ENCODE measurements around the gene OSCP1. TPM values are rescaled to one million over a fixed set of nuclear protein-coding genes. Genes with fewer than 3 reads are reported as not detected.
"Not testable (repeated sequence)": the region's sequence is repeated elsewhere in the genome, so short reads cannot be mapped to it uniquely, and the experiment has no call there.

The OSCP1 gene, protein sequence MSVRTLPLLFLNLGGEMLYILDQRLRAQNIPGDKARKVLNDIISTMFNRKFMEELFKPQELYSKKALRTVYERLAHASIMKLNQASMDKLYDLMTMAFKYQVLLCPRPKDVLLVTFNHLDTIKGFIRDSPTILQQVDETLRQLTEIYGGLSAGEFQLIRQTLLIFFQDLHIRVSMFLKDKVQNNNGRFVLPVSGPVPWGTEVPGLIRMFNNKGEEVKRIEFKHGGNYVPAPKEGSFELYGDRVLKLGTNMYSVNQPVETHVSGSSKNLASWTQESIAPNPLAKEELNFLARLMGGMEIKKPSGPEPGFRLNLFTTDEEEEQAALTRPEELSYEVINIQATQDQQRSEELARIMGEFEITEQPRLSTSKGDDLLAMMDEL
- 6.5 TPM for polyA plus RNA-seq
- long read RNA-seq, donor 1, partial matches to known transcripts = 0 of 3 reads
- long read RNA-seq, donor 1, other reads (novel, unspliced or antisense) = 0 of 3 reads
- long read RNA-seq, donor 2, partial matches to known transcripts = 0 of 1 reads
- long read RNA-seq, donor 2, other reads (novel, unspliced or antisense) = 0 of 1 reads
- long read RNA-seq, donor 3 = 0 reads
- long read RNA-seq, donor 4 = 0 reads
- long read RNA-seq, donor 5, partial matches to known transcripts = 0 of 1 reads
- long read RNA-seq, donor 5, other reads (novel, unspliced or antisense) = 0 of 1 reads
- long read RNA-seq, donor 6 = 0 reads
- long read RNA-seq, donor 7, partial matches to known transcripts = 0 of 1 reads
- long read RNA-seq, donor 7, other reads (novel, unspliced or antisense) = 0 of 1 reads
- long read RNA-seq, donor 8, partial matches to known transcripts = 0 of 3 reads
- long read RNA-seq, donor 8, other reads (novel, unspliced or antisense) = 0 of 3 reads
- long read RNA-seq, donor 9, transcript OSCP1-201 (10 exons, 1,455 nt) = major isoform, 5 of 5 reads
- long read RNA-seq, donor 9, partial matches to known transcripts = 0 of 5 reads
- long read RNA-seq, donor 9, other reads (novel, unspliced or antisense) = 0 of 5 reads
- long read RNA-seq, donor 10, transcript OSCP1-201 (10 exons, 1,455 nt) = major isoform, 5 of 5 reads
- long read RNA-seq, donor 10, partial matches to known transcripts = 0 of 5 reads
- long read RNA-seq, donor 10, other reads (novel, unspliced or antisense) = 0 of 5 reads
- long read RNA-seq, donor 11, partial matches to known transcripts = 0 of 2 reads
- long read RNA-seq, donor 11, other reads (novel, unspliced or antisense) = 0 of 2 reads

DNA sequence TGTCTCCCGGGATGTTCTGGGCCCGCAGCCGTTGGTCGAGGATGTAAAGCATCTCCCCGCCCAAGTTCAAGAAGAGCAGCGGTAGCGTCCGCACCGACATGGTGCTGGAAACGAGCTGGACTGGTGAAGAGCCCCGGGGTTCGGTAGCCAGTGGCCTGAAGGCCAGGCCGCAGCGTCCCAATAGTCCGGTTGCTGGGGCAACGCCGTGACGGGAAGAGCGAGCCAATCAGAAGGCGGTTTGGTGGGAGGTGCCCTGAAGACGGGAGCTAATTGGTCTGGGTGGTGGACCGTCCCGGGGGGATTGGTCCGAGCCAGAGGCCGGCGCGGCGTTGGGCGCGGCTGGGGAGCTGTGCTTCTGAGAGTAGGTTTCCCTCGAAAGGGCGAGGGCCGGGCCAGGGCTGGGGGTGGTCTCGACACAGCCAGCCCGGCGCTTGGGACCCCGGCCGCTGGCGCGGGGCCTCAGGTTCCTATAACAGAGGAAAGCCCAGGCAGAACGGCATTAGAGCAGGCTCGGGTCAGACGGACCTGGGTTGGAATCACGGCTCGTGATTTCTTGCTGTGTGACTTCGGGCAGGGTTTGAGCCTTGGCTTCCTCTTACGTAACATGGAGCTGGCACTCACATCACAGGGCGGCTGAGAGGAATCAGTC, at the start of gene OSCP1:
Gene OSCP1, minus strand, starts transcription at position 182 of the 649 bp plus-strand sequence. Its CDS starts 82 bp downstream, at position 100.
- H3K36me3 ChIP-seq (ENCODE audit: control insufficient read depth, insufficient read depth, low read length) = peaks cover 12% of the 10 kb centered on the region
- WGBS (ENCODE audit: insufficient coverage, low lambda C conversion rate) = 0% methylated on average over 2 of the region's 48 CpGs
- H3K27ac ChIP-seq (ENCODE audit: low read length) = peak within 1 kb of the TSS; percentile 96
- peak; percentile 96 to 97 for DNase-seq
- H3K4me3 ChIP-seq (ENCODE audit: low read length) = peak within 1 kb of the TSS; percentile 71
- no peaks in the 10 kb centered on the region for H3K4me1 ChIP-seq (ENCODE audit: control insufficient read depth, insufficient read depth, low read length)
- no peaks in the 10 kb centered on the region for H3K9me3 ChIP-seq (ENCODE audit: control insufficient read depth, low read depth, low read length)
- no peaks in the 10 kb centered on the region for H3K27me3 ChIP-seq (ENCODE audit: control insufficient read depth, insufficient read depth, low read length)

DNA sequence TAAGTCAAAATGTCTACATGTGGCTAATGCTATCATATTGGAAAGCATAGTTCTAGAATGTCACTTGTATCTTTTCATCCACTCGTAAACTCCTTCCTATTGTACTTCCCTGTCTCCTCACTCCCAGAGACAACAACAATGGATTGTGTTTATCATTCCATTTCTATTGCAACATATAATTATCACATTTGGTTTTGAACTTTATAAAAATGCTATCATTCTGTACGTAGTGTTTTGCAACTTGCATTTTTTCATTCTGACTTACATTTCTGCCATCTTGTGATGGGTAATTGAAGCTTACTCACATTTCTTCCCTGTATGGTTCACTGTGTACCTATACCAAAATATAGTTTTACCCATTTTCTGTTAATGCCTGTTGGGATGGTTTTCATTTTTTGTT, 47.0 kb upstream of the OSCP1 start:
- 100% methylated on average over 1 of the region's 2 CpGs for WGBS (ENCODE audit: insufficient coverage, low lambda C conversion rate)
- no peaks in the 10 kb centered on the region for H3K36me3 ChIP-seq (ENCODE audit: control insufficient read depth, insufficient read depth, low read length)
- no peaks in the 10 kb centered on the region for H3K27me3 ChIP-seq (ENCODE audit: control insufficient read depth, insufficient read depth, low read length)
- no peak for DNase-seq
- H3K27ac ChIP-seq (ENCODE audit: low read length) = no peak overlapping the region
- H3K4me3 ChIP-seq (ENCODE audit: low read length) = no peak overlapping the region
- H3K4me1 ChIP-seq (ENCODE audit: control insufficient read depth, insufficient read depth, low read length) = no peaks in the 10 kb centered on the region
- no peaks in the 10 kb centered on the region for H3K9me3 ChIP-seq (ENCODE audit: control insufficient read depth, low read depth, low read length)

DNA sequence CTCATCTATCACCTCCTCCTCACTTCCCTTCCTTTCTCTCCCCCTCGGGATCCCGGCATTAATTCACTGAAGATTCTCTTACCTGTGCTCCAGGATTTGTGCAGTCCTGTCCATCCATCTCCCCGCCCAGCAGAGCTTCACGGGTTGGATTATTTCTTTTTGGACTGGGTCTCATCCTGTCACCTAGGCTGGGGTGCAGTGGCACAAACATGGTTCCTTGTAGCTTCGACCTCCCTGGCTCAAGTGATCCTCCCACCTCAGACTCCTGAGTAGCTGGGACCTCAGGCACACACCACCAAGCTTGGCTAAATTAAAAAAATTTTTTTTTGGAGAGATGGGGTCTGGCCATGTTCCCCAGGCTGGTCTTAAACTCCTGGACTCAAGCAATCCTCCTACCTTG, 44.7 kb upstream of the OSCP1 start:
- Histone ChIP-seq H3K27ac (ENCODE audit: low read length) (no peak overlapping the region), H3K27me3 (ENCODE audit: control insufficient read depth, insufficient read depth, low read length) (no peaks in the 10 kb centered on the region), H3K4me3 (ENCODE audit: low read length) (no peak overlapping the region), H3K36me3 (ENCODE audit: control insufficient read depth, insufficient read depth, low read length) (no peaks in the 10 kb centered on the region), H3K4me1 (ENCODE audit: control insufficient read depth, insufficient read depth, low read length) (no peaks in the 10 kb centered on the region), H3K9me3 (ENCODE audit: control insufficient read depth, low read depth, low read length) (no peaks in the 10 kb centered on the region)
- 100% methylated on average over 1 of the region's 5 CpGs for WGBS (ENCODE audit: insufficient coverage, low lambda C conversion rate)
- DNase-seq = no peak

DNA sequence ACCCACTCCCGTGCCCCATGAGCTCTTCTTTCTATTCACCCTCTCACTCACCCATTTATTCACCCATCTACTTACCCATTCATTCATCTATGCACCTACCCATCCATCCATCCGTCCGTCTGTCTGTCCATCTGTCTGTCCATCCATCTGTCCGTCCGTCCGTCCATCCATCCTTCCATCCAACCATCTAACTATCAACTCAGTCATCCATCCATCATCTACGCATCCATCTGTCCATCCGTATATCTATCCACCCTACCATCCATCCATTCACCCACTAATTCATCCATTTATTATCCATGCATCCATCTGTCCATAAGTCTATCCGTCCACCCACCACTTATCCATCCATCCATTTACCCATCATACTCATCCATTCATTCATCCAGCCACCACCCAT, 43.3 kb upstream of the OSCP1 start:
- H3K36me3 ChIP-seq (ENCODE audit: control insufficient read depth, insufficient read depth, low read length) = no peaks in the 10 kb centered on the region
- H3K27ac ChIP-seq (ENCODE audit: low read length) = no peak overlapping the region
- WGBS (ENCODE audit: insufficient coverage, low lambda C conversion rate) = 87% methylated on average over 6 of the region's 9 CpGs
- DNase-seq = no peak
- H3K4me1 ChIP-seq (ENCODE audit: control insufficient read depth, insufficient read depth, low read length) = peaks cover 3% of the 10 kb centered on the region
- no peaks in the 10 kb centered on the region for H3K27me3 ChIP-seq (ENCODE audit: control insufficient read depth, insufficient read depth, low read length)
- no peak overlapping the region for H3K4me3 ChIP-seq (ENCODE audit: low read length)
- no peaks in the 10 kb centered on the region for H3K9me3 ChIP-seq (ENCODE audit: control insufficient read depth, low read depth, low read length)

DNA sequence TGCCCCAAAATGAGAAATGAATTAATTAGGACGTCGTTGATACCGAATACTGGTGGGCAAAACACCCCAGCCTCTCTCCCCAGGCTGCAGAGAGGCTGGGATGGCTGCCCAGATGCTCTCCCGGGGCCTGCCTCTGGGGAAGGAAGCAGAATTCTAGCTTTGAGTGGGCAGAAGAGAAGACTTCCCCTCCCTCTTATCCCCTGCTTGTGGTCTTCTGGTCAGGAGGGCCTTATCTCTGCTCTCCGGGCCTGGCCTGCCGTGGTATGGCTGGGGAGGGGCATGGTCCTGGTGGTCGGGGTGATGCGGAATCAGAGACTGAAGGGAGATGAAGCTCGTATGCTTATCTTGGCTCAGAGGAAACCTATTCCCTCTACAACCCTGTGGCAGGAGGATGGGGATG, 42.2 kb upstream of the OSCP1 start:
- H3K9me3 ChIP-seq (ENCODE audit: control insufficient read depth, low read depth, low read length) = no peaks in the 10 kb centered on the region
- no peaks in the 10 kb centered on the region for H3K36me3 ChIP-seq (ENCODE audit: control insufficient read depth, insufficient read depth, low read length)
- H3K4me1 ChIP-seq (ENCODE audit: control insufficient read depth, insufficient read depth, low read length) = peaks cover 12% of the 10 kb centered on the region
- no peak for DNase-seq
- no peak overlapping the region for H3K27ac ChIP-seq (ENCODE audit: low read length)
- 80% methylated on average over 1 of the region's 9 CpGs for WGBS (ENCODE audit: insufficient coverage, low lambda C conversion rate)
- H3K27me3 ChIP-seq (ENCODE audit: control insufficient read depth, insufficient read depth, low read length) = no peaks in the 10 kb centered on the region
- no peak overlapping the region for H3K4me3 ChIP-seq (ENCODE audit: low read length)

DNA sequence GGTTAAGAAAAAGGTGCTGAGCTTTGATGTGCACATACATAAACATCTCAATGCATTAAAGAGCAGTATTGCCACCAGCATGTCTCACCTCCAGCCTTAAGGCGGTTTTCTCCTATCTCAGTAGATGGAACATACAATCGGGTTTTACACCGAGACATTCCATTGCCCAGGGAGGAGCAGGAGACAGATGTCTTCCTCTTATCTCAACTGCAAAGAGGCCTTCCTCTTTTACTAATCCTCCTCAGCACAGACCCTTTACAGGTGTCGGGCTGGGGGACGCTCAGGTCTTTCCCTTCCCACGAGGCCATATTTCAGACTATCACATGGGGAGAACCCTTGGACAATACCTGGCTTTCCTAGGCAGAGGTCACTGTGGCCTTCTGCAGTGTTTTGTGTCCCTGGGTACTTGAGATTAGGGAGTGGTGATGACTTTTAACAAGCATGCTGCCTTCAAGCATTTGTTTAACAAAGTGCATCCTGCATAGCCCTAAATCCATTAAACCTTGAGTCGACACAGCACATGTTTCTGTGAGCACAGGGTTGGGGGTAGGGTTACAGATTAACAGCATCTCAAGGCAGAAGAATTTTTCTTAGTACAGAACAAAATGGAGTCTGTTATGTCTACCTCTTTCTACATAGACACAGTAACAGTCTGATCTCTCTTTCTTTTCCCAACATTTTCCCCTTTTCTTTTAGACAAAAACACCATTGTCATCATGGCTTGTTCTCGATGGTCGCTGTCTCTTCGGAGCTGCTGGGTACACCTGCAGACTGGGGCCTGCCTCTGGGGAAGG, 39.2 kb upstream of the OSCP1 start:
- not testable (repeated sequence) for H3K36me3 ChIP-seq (ENCODE audit: control insufficient read depth, insufficient read depth, low read length); H3K27ac ChIP-seq (ENCODE audit: low read length); H3K27me3 ChIP-seq (ENCODE audit: control insufficient read depth, insufficient read depth, low read length); DNase-seq; H3K4me3 ChIP-seq (ENCODE audit: low read length); H3K9me3 ChIP-seq (ENCODE audit: control insufficient read depth, low read depth, low read length)
- H3K4me1 ChIP-seq (ENCODE audit: control insufficient read depth, insufficient read depth, low read length) = peaks cover 24% of the 10 kb centered on the region
- WGBS (ENCODE audit: insufficient coverage, low lambda C conversion rate) = no CpG with 5 or more reads among the region's 10 CpGs

DNA sequence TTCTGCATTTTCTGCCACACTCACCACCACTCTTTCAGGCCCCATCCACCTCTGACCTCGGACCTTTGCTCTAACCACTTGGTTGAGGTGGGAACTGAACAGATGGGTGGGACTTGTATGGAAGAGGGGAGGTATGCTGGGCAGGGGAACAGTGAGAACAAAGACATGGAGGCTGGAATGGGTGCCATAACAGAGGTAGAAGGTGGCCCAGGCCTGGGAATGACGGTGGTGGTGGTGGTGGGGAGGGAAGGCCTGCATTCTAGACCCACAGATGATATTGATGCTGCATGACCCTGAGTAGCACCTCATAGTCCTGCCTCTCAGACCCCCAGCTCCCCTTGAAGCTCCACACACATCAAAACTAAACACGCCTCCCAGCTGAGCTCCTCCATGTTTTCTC, 37.7 kb upstream of the OSCP1 start:
- WGBS (ENCODE audit: insufficient coverage, low lambda C conversion rate) = no CpG with 5 or more reads among the region's 3 CpGs
- DNase-seq = no peak
- Histone ChIP-seq H3K36me3 (ENCODE audit: control insufficient read depth, insufficient read depth, low read length) (no peaks in the 10 kb centered on the region), H3K27me3 (ENCODE audit: control insufficient read depth, insufficient read depth, low read length) (no peaks in the 10 kb centered on the region), H3K9me3 (ENCODE audit: control insufficient read depth, low read depth, low read length) (no peaks in the 10 kb centered on the region), H3K27ac (ENCODE audit: low read length) (peak overlapping the region; percentile 84), H3K4me3 (ENCODE audit: low read length) (no peak overlapping the region), H3K4me1 (ENCODE audit: control insufficient read depth, insufficient read depth, low read length) (peaks cover 24% of the 10 kb centered on the region)

DNA sequence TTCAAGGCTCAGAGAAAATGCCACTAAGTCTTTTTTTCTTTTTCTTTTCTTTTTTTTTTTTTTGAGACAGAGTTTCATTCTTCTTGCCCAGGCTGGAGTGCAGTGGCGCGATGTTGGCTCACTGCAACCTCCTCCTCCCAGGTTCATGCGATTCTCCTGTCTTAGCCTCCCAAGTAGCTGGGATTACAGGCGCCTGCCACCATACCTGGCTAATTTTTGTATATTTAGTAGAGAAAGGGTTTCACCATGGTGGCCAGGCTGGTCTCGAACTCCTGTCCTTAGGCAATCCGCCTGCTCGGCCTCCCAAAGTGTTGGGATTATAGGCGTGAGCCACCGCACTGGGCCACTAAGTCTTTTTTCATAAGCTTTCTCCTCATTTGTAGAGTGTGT, 37.1 kb upstream of the OSCP1 start:
- no CpG with 5 or more reads among the region's 9 CpGs for WGBS (ENCODE audit: insufficient coverage, low lambda C conversion rate)
- H3K27me3 ChIP-seq (ENCODE audit: control insufficient read depth, insufficient read depth, low read length); H3K9me3 ChIP-seq (ENCODE audit: control insufficient read depth, low read depth, low read length); DNase-seq; H3K36me3 ChIP-seq (ENCODE audit: control insufficient read depth, insufficient read depth, low read length); H3K4me3 ChIP-seq (ENCODE audit: low read length): not testable (repeated sequence)
- Histone ChIP-seq H3K4me1 (ENCODE audit: control insufficient read depth, insufficient read depth, low read length) (peaks cover 24% of the 10 kb centered on the region), H3K27ac (ENCODE audit: low read length) (peak overlapping the region; percentile 84)

DNA sequence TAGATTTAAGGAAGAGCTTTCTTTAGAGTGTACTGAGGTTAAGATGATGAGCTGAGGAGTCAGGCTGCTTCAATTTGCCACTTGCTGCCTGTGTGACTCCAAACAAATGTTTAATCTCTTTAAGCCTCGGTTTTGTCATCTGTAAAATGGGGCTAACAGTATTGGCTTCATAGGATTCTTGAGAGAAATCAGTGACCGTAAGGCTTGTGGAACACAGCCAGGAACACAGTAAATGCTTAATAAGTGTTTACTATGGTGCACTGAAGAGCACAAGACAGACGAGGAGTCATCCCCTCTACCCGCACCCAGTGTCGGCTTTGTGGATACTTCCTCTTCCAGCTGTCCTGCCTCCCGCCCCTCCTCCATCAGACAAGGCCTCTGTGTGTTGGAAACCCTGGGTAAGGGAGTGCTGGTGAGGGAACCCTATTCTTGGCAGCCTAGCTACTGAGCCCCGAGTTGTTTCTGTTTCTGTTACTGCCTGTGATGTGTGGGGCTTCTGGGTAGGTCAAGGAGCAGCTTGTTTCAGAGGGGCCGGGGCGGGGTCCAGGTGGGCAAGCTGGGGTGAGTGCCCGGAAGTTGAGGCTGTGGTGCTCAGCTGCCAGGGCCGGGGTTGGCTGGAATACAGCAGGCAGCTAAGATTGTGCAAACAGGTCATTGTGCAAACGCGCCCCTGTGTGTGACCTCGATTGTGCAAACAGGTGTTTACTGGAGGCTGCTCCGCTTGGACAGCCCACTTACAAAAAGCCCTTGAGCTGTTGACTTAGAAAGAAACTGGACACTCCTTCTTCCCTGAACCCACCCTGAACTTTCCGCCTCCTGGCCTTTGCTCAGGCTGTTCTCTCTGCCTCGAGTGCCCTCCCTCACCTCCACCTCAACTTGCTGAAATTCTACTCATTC, 36.4 kb upstream of the OSCP1 start:
- DNase-seq = peak; percentile 93 to 97
- H3K9me3 ChIP-seq (ENCODE audit: control insufficient read depth, low read depth, low read length) = no peaks in the 10 kb centered on the region
- WGBS (ENCODE audit: insufficient coverage, low lambda C conversion rate) = 33% methylated on average over 2 of the region's 17 CpGs
- no peaks in the 10 kb centered on the region for H3K27me3 ChIP-seq (ENCODE audit: control insufficient read depth, insufficient read depth, low read length)
- peaks cover 28% of the 10 kb centered on the region for H3K4me1 ChIP-seq (ENCODE audit: control insufficient read depth, insufficient read depth, low read length)
- peak overlapping the region; percentile 84 for H3K27ac ChIP-seq (ENCODE audit: low read length)
- no peaks in the 10 kb centered on the region for H3K36me3 ChIP-seq (ENCODE audit: control insufficient read depth, insufficient read depth, low read length)
- H3K4me3 ChIP-seq (ENCODE audit: low read length) = no peak overlapping the region
